Panc1 (cell line): ENCODE data around the gene COMMD7. TPM values are rescaled to one million over a fixed set of nuclear protein-coding genes. Genes with fewer than 3 reads are reported as not detected.

Experiments
- ATAC-seq: fragments of 200-7000 bp; cut with Tn5 transposase; 2 replicates; pipeline ENCODE4 v1.9.1; 2020; ENCODE audit warnings: mild to moderate bottlenecking, moderate library complexity
- BruUV-seq: library from RNA; stranded (reverse); fragments of 400-500 nt; replicated peaks from 2 replicates; lab custom pipeline; 2021; lab: Mats Ljungman, UMichigan
- CTCF ChIA-PET: fragments of 300-600 bp; sonication (Branson Sonifier 250); formaldehyde crosslinking; loops from one replicate; lab custom pipeline; 2022; ENCODE audit warnings: antibody characterized with exemption; lab: Charles Lee
- POLR2A ChIA-PET: fragments of 300-600 bp; sonication (Branson Sonifier 250); formaldehyde crosslinking; loops from one replicate; lab custom pipeline; 2022; ENCODE audit warnings: antibody characterized with exemption; lab: Charles Lee
- DNase-seq: peaks from one replicate; pipeline ENCODE4 v3.0.0-alpha.2; 2010; ENCODE audit warnings: low read depth, low spot score
- H3K27ac ChIP-seq: 2 replicates; pipeline ENCODE4 v1.5.1; 2011; ENCODE audit warnings: mild to moderate bottlenecking, low read length, inconsistent platforms
- H3K27me3 ChIP-seq: fragments of 200-500 bp; sonication (Bioruptor generic); 2 replicates; pipeline ENCODE4 v1.6.0; 2014; ENCODE audit warnings: low read length, inconsistent platforms; ENCODE audit not compliant: control insufficient read depth, insufficient read depth
- H3K36me3 ChIP-seq: fragments of 200-500 bp; sonication (Bioruptor generic); 2 replicates; pipeline ENCODE4 v1.5.1; 2014; ENCODE audit warnings: inconsistent platforms, mild to moderate bottlenecking, low read length, moderate library complexity; ENCODE audit not compliant: control insufficient read depth, insufficient read depth
- H3K4me1 ChIP-seq: 2 replicates; pipeline ENCODE4 v1.5.1; 2011; ENCODE audit warnings: inconsistent platforms, mild to moderate bottlenecking, low read length, moderate library complexity; ENCODE audit not compliant: control insufficient read depth, insufficient read depth
- H3K4me3 ChIP-seq, 2 experiments: 2 replicates each; pipeline ENCODE4 v1.5.1; 2011 to 2012; ENCODE audit warnings: low read depth in 2 of 2, low read length in 2 of 2, mild to moderate bottlenecking in 2 of 2, inconsistent platforms in 1 of 2, moderate library complexity in 1 of 2
- H3K9me3 ChIP-seq: fragments of 200-500 bp; sonication (Bioruptor generic); 2 replicates; pipeline ENCODE4 v1.5.1; 2014; ENCODE audit warnings: low read depth, mild to moderate bottlenecking, inconsistent platforms, low read length, moderate library complexity; ENCODE audit not compliant: control insufficient read depth, insufficient read depth
- POLR2AphosphoS5 ChIP-seq: IDR thresholded peaks from 2 replicates; pipeline ENCODE4 v1.6.1; 2012; ENCODE audit warnings: mild to moderate bottlenecking, low read depth, low read length, moderate library complexity
- REST ChIP-seq, 2 experiments: IDR thresholded peaks; 2 replicates each; pipeline ENCODE4 v1.6.1; 2011 to 2012; ENCODE audit warnings: low read depth in 2 of 2, control low read depth in 1 of 2, low read length in 1 of 2, mild to moderate bottlenecking in 1 of 2, moderate library complexity in 1 of 2; ENCODE audit not compliant: insufficient read depth in 1 of 2
- SIN3A ChIP-seq: IDR thresholded peaks from 2 replicates; pipeline ENCODE4 v1.6.1; 2012; ENCODE audit warnings: low read depth, mild to moderate bottlenecking, low read length, moderate library complexity, borderline replicate concordance; ENCODE audit not compliant: insufficient read depth
- TCF7L2 ChIP-seq: IDR thresholded peaks from 2 replicates; pipeline ENCODE4 v1.6.1; 2011; ENCODE audit warnings: mild to moderate bottlenecking, low read depth, low read length, inconsistent platforms
- in situ Hi-C: cut with HindIII; loops from 2 replicates; pipeline ENCODE4 v1.10.0; 2016; ENCODE audit warnings: low sequenced_read_pairs, low pct_unique_long_range_greater_than_20kb
- intact Hi-C: fragments of 100-400 bp; cut with micrococcal nuclease; formaldehyde crosslinking; loops from one replicate; pipeline ENCODE4 v1.10.0; 2022; ENCODE audit not compliant: unreplicated experiment
- total RNA-seq: library from RNA; stranded (reverse); gene quantifications from one replicate; pipeline ENCODE4 v1.2.1, GENCODE V29; 2021; ENCODE audit not compliant: unreplicated experiment
- TF ChIP-seq, protein P1 (sequence below): fragments of 450-650 bp; IDR thresholded peaks from 2 replicates; pipeline ENCODE4 v1.5.1; 2017; ENCODE audit warnings: mild to moderate bottlenecking

The COMMD7 gene
- total RNA-seq, 1 experiment from 2014 or later = 24.8 TPM

DNA sequence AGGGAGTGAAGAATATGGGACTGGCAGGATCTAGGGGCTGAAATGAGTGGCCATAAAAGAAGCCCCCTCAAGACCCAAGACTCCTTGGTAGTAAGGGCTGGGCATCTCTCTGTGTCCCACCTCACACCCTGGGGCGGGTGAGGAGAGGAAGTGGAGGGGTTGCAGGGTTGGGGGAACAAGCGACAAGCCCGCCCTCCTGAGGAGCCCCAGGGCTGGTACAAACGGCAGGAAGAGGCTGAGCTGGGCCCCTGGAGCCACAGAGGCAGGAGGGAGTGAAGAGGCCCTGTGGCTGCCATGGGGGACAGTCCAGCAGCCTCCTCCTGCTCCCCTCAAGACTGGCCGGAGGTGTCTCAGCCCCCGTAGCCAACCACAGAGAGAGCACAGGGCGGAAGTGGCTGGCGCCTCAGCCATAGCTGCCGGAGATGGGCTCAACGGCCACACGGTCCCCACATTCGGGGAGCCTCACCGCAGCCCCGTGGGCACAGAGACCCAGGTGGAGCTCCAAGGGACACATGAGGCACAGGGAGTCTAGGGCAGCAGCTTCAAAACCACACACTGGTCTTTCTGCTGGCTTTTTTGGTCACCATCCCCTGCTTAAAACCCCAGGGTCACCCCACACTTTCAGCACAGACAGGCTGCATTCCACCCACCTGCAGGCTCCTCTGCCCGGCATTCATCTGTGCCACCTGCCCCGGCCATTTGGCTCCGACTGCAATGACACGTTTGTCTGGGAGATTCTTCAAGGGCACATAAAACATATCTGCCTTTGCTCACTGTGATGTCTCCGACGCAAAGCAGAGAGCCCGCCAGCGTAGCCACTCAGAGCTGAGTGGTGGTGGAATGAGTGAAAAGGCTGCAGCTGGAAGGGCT lies 70.0 kb downstream of the COMMD7 start:
- in situ Hi-C loops (no loop called here), intact Hi-C loops (no loop called here)
- BruUV-seq = no TSS peak
- ChIA-PET POLR2A (interaction anchor here (0.5 kb wide), 1 partner anchor 23 kb away, joined by 13 read pairs; no protein-coding TSS in a partner anchor), CTCF (interaction anchor here (0.6 to 3.2 kb wide), 8 partner anchors 19 to 732 kb away, joined by 3 to 37 read pairs (median 4); no protein-coding TSS in a partner anchor)
- no peaks in the 10 kb centered on the region for H3K36me3 ChIP-seq
- no peak overlapping the region for H3K27ac ChIP-seq
- H3K9me3 ChIP-seq = no peaks in the 10 kb centered on the region
- no peak for TF ChIP-seq TCF7L2
- no peak for TF ChIP-seq SIN3A
- TF ChIP-seq, protein P1, sequence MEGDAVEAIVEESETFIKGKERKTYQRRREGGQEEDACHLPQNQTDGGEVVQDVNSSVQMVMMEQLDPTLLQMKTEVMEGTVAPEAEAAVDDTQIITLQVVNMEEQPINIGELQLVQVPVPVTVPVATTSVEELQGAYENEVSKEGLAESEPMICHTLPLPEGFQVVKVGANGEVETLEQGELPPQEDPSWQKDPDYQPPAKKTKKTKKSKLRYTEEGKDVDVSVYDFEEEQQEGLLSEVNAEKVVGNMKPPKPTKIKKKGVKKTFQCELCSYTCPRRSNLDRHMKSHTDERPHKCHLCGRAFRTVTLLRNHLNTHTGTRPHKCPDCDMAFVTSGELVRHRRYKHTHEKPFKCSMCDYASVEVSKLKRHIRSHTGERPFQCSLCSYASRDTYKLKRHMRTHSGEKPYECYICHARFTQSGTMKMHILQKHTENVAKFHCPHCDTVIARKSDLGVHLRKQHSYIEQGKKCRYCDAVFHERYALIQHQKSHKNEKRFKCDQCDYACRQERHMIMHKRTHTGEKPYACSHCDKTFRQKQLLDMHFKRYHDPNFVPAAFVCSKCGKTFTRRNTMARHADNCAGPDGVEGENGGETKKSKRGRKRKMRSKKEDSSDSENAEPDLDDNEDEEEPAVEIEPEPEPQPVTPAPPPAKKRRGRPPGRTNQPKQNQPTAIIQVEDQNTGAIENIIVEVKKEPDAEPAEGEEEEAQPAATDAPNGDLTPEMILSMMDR = no peak
- no peak for TF ChIP-seq REST (IDR thresholded peaks at IDR 0.05; ENCODE audit: insufficient read depth in 1 of 2, low read depth in 2 of 2, low read length in 1 of 2)
- no peak for TF ChIP-seq POLR2AphosphoS5
- H3K4me3 ChIP-seq = no peak overlapping the region
- H3K27me3 ChIP-seq = no peaks in the 10 kb centered on the region
- H3K4me1 ChIP-seq = no peaks in the 10 kb centered on the region
- 0 out of 2 replicates have a peak, but pooled peaks have one; percentile 13 for ATAC-seq
- no peak for DNase-seq

DNA sequence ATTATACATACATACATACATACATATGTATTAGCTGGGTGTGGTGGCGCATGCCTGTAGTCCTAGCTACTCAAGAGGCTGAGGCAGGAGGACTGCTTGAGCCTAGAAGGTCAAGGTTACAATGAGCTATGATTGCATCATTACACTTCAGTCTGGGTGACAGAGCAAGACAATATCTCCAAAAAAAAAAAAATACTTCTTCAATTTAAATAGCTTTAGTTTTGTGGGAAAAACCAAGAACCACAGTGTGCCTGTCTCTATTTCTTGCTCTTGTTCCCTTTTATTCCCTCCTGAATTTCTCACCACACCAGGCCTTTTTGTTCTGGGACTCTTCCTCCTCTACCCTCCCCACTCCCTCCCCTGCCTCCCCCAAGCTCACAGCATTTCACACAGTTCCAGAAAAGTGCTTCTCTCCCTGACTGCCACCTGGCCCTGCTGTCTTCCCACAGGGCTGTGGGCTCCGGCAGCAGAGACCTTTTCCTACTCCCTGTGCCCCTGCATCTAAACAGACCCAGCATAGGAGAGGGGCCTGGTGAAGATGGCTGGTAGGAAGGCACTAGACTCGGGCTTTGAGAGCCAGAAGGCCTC lies 70.8 kb downstream of the COMMD7 start:
- CTCF ChIA-PET = interaction anchor here (0.6 to 3.2 kb wide), 4 partner anchors 87 to 731 kb away, joined by 3 to 37 read pairs (median 4); no protein-coding TSS in a partner anchor
- Histone ChIP-seq H3K4me3 (no peak overlapping the region), H3K27ac (no peak overlapping the region), H3K27me3 (no peaks in the 10 kb centered on the region), H3K36me3 (no peaks in the 10 kb centered on the region), H3K9me3 (no peaks in the 10 kb centered on the region), H3K4me1 (no peaks in the 10 kb centered on the region)
- intact Hi-C loops (no loop called here), in situ Hi-C loops (no loop called here)
- no peak for TF ChIP-seq REST (IDR thresholded peaks at IDR 0.05; ENCODE audit: insufficient read depth in 1 of 2, low read depth in 2 of 2, low read length in 1 of 2)
- no peak for TF ChIP-seq SIN3A
- TF ChIP-seq, protein P1 = no peak
- no peak for TF ChIP-seq POLR2AphosphoS5
- no peak for TF ChIP-seq TCF7L2
- no TSS peak for BruUV-seq
- POLR2A ChIA-PET = interaction anchor here (0.5 kb wide), 1 partner anchor 100 kb away, joined by 5 read pairs; no protein-coding TSS in a partner anchor
- ATAC-seq (no peak), DNase-seq (no peak)
